NT2/D1 (cell line): Measurements from ENCODE around the gene MAP4K2.

Experiments used
- SUZ12 ChIP-seq: IDR thresholded peaks from 2 replicates; pipeline ENCODE4 v1.6.1; 2011; ENCODE audit not compliant: insufficient read length, insufficient read depth; ENCODE audit errors: extremely low read depth
- YY1 ChIP-seq: IDR thresholded peaks from 2 replicates; pipeline ENCODE4 v1.6.1; 2011; ENCODE audit not compliant: insufficient read length, insufficient read depth
- ZNF274 ChIP-seq: IDR thresholded peaks from 2 replicates; pipeline ENCODE4 v1.6.1; 2011; ENCODE audit warnings: mild to moderate bottlenecking, low read depth, low read length

- TF ChIP-seq SUZ12 (no peak), ZNF274 (no peak), YY1 (no peak)
Measured at GRCh38 chr11:64757549-64758329, 45.3 kb downstream of the MAP4K2 start.
